22Rv1 (cell line): ENCODE measurements around the gene XCR1.

Experiments
- ZFX ChIP-seq: fragments of 450-650 bp; IDR thresholded peaks from 2 replicates; pipeline ENCODE4 v1.6.1; 2017; ENCODE audit warnings: antibody characterized with exemption, borderline replicate concordance
- TF ChIP-seq, protein P1 (sequence below): fragments of 450-650 bp; IDR thresholded peaks from 2 replicates; pipeline ENCODE4 v1.5.1; 2017; ENCODE audit warnings: mild to moderate bottlenecking

- TF ChIP-seq, protein P1, sequence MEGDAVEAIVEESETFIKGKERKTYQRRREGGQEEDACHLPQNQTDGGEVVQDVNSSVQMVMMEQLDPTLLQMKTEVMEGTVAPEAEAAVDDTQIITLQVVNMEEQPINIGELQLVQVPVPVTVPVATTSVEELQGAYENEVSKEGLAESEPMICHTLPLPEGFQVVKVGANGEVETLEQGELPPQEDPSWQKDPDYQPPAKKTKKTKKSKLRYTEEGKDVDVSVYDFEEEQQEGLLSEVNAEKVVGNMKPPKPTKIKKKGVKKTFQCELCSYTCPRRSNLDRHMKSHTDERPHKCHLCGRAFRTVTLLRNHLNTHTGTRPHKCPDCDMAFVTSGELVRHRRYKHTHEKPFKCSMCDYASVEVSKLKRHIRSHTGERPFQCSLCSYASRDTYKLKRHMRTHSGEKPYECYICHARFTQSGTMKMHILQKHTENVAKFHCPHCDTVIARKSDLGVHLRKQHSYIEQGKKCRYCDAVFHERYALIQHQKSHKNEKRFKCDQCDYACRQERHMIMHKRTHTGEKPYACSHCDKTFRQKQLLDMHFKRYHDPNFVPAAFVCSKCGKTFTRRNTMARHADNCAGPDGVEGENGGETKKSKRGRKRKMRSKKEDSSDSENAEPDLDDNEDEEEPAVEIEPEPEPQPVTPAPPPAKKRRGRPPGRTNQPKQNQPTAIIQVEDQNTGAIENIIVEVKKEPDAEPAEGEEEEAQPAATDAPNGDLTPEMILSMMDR: no peak
- no peak for TF ChIP-seq ZFX
These were observed 29.3 kb downstream of the XCR1 start for GRCh38 chr3:45997942-45998341.
